ENCODE results near the gene SLC6A12.

GRCh38 chr12:220491-220890, 6.5 kb upstream of the SLC6A12 start:
- TF ChIP-seq, protein P1, sequence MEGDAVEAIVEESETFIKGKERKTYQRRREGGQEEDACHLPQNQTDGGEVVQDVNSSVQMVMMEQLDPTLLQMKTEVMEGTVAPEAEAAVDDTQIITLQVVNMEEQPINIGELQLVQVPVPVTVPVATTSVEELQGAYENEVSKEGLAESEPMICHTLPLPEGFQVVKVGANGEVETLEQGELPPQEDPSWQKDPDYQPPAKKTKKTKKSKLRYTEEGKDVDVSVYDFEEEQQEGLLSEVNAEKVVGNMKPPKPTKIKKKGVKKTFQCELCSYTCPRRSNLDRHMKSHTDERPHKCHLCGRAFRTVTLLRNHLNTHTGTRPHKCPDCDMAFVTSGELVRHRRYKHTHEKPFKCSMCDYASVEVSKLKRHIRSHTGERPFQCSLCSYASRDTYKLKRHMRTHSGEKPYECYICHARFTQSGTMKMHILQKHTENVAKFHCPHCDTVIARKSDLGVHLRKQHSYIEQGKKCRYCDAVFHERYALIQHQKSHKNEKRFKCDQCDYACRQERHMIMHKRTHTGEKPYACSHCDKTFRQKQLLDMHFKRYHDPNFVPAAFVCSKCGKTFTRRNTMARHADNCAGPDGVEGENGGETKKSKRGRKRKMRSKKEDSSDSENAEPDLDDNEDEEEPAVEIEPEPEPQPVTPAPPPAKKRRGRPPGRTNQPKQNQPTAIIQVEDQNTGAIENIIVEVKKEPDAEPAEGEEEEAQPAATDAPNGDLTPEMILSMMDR (IDR thresholded peaks at IDR 0.05) = no peak
- no peak for TF ChIP-seq POLR2A (IDR thresholded peaks at IDR 0.05)
